Heart right ventricle (tissue), 16 donors: ENCODE results near the gene HADH. TPM values are rescaled to one million over a fixed set of nuclear protein-coding genes. Genes with fewer than 3 reads are reported as not detected.

Source experiments
- ATAC-seq, 8 donors: fragments of 200-7000 bp; cut with Tn5 transposase; one replicate each; pipeline ENCODE4 v1.9.1; 2020; ENCODE audit warnings: mild to moderate bottlenecking in 8 of 8, moderate library complexity in 8 of 8, moderate number of reproducible peaks in 1 of 8
- DNase-seq, 2 donors: peaks; one replicate each; pipeline ENCODE4 v3.0.0-alpha.2; 2020
- H3K27ac ChIP-seq, 10 donors: fragments of 200-600 bp; sonication (generic) in 2 of 10; one replicate each; pipeline versions ENCODE4 v1.5.0 to v1.8.0; 2020 to 2022; ENCODE audit warnings: mild to moderate bottlenecking in 3 of 10
- H3K27me3 ChIP-seq, 7 donors: fragments of 200-600 bp; one replicate each; pipeline ENCODE4 v1.8.0; 2021 to 2022; ENCODE audit warnings: mild to moderate bottlenecking in 2 of 7
- H3K36me3 ChIP-seq, 9 donors: fragments of 200-600 bp; sonication (generic) in 1 of 9; one replicate each; pipeline versions ENCODE4 v1.5.0 to v1.8.0; 2020 to 2022; ENCODE audit warnings: mild to moderate bottlenecking in 2 of 9
- H3K4me1 ChIP-seq, 9 donors: fragments of 200-600 bp; sonication (generic) in 1 of 9; one replicate each; pipeline versions ENCODE4 v1.5.0 to v1.8.0; 2020 to 2022; ENCODE audit warnings: mild to moderate bottlenecking in 4 of 9
- H3K4me3 ChIP-seq, 10 donors: fragments of 200-600 bp; sonication (generic) in 2 of 10; one replicate each; pipeline versions ENCODE4 v1.5.0 to v1.8.0; 2020 to 2022; ENCODE audit warnings: mild to moderate bottlenecking in 7 of 10, moderate library complexity in 2 of 10
- H3K9me3 ChIP-seq, 11 donors: fragments of 200-600 bp in 10 of 11; sonication (generic) in 2 of 11; one replicate each; pipeline versions ENCODE4 v1.5.0 to v1.8.0; 2013 to 2022; ENCODE audit warnings: mild to moderate bottlenecking in 2 of 11, control low read depth in 1 of 11, moderate library complexity in 1 of 11
- CTCF ChIP-seq, 9 donors: fragments of 200-600 bp; sonication (generic) in 2 of 9; IDR thresholded peaks; one replicate each; pipeline versions ENCODE4 v1.5.0 to v1.8.0; 2021 to 2022; ENCODE audit warnings: antibody characterized with exemption in 9 of 9, mild to moderate bottlenecking in 5 of 9, moderate library complexity in 1 of 9
- WGBS, 2 donors: extraction: QIAGEN DNeasy Blood & Tissue Kit; methylation state at CpG; one replicate each; pipeline ENCODE4 v1.1.7; 2013; ENCODE audit warnings: inconsistent platforms in 1 of 2; 5-methylcytosine and 5-hydroxymethylcytosine counted together
- intact Hi-C, 10 donors: fragments of 100-400 bp; cut with DNase I; formaldehyde crosslinking; loops; one replicate each; pipeline versions ENCODE4 v1.11.1 to v1.14.2; 2022
- polyA plus RNA-seq, 2 donors: library from polyadenylated mRNA; stranded (reverse); fragments of 200-250 nt; gene quantifications; one replicate each; pipeline ENCODE4 v1.2.3, GENCODE V29; 2013
- total RNA-seq, 10 donors: library from RNA; stranded (reverse); fragmentation: NEBNext Ultra II Directional in 3 of 10; extraction: Animal tissue kit (Norgen Biotek cat#: 25700) in 3 of 10; gene quantifications; one replicate each; pipeline versions ENCODE4 v1.2.1 to v1.2.4, GENCODE V29; 2021 to 2023
- donor health status: Arrhythmogenic right ventricular cardiomyopathy.
- donor health status: ischemic (EF 13 %, LVEDD 7.1; RV severe dilation, severe dysfunction).
- donor health status: healthy with polysubstance abuse.
- donor health status: DM: no; HTN: yes; CAD: no.
- donor health status: DM: no; HTN: no; CAD: no.
- donor health status: ischemic (EF 25% LVEDD 6.9; RV normal size, moderate dysfunction).
- donor health status: ischemic (EF 25% LVEDD 5.7; RV mildly dilated, moderate dysfunction).
- donor health status: healthy.
- donor health status: DM: yes; HTN: yes; CAD: no.
- donor health status: Ischemic cardiomyopathy.
- donor health status: ischemic (EF 35%, LVEDD 5.7; RV mildly dilated, moderate dysfunction).
- donor health status: nonischemic (EF 11% LVEDD 7.7; RV severe dilation, severe dysfunction).
- donor health status: DM: yes; HTN: yes; CAD: no.
- donor health status: PGD.
- donor health status: ischemic (EF 29% LVEDD 5.4; RV normal size, mild dysfunction).
- donor health status: nonischemic (EF 23%, LVEDD 6.1; RV moderate dilation, normal function).

Gene HADH
- total and polyA plus RNA-seq, 12 donors, result 58.2 to 295 (median 235) TPM

GRCh38 chr4:108052558-108053120 lies 63.0 kb downstream of the HADH start:
- no peak for TF ChIP-seq CTCF (IDR thresholded peaks at IDR 0.05)
- H3K27ac ChIP-seq, result no peak overlapping the region
- no peak overlapping the region for H3K4me3 ChIP-seq
- WGBS, 2 donors, result 94 to 96% methylated on average over 2 of the region's 2 CpGs
- peaks cover 0 to 4% (median 0%) of the 10 kb centered on the region in 9 donors for H3K4me1 ChIP-seq
- no peaks in the 10 kb centered on the region for H3K36me3 ChIP-seq
- H3K27me3 ChIP-seq, result no peaks in the 10 kb centered on the region
- no peak for ATAC-seq
- no peaks in the 10 kb centered on the region for H3K9me3 ChIP-seq
- DNase-seq, result no peak
- intact Hi-C loops, result no loop called here

GRCh38 chr4:108053251-108053711 lies 63.6 kb downstream of the HADH start:
- H3K9me3 ChIP-seq, result no peaks in the 10 kb centered on the region
- no peak for ATAC-seq
- no peaks in the 10 kb centered on the region for H3K27me3 ChIP-seq
- TF ChIP-seq CTCF (IDR thresholded peaks at IDR 0.05), result no peak
- H3K36me3 ChIP-seq, result no peaks in the 10 kb centered on the region
- DNase-seq, result no peak
- intact Hi-C loops, result no loop called here
- peaks cover 0 to 4% (median 0%) of the 10 kb centered on the region in 9 donors for H3K4me1 ChIP-seq
- WGBS, 2 donors, result 79 to 81% methylated on average over 1 of the region's 1 CpG
- H3K4me3 ChIP-seq, result no peak overlapping the region
- no peak overlapping the region for H3K27ac ChIP-seq

- no peak for DNase-seq
- H3K36me3 ChIP-seq, result no peaks in the 10 kb centered on the region
- no peaks in the 10 kb centered on the region for H3K9me3 ChIP-seq
- ATAC-seq, result no peak
- 89 to 95% methylated on average over 16 of the region's 16 CpGs for WGBS, 2 donors
- H3K27ac ChIP-seq, result no peak overlapping the region
- H3K27me3 ChIP-seq, result no peaks in the 10 kb centered on the region
- peaks cover 0 to 4% (median 0%) of the 10 kb centered on the region in 9 donors for H3K4me1 ChIP-seq
- H3K4me3 ChIP-seq, result no peak overlapping the region
- TF ChIP-seq CTCF (IDR thresholded peaks at IDR 0.05), result no peak
- intact Hi-C loops, result no loop called here
Measured at GRCh38 chr4:108054025-108054638, 64.4 kb downstream of the HADH start.

GRCh38 chr4:108055787-108056186 lies 66.1 kb downstream of the HADH start:
- H3K4me3 ChIP-seq, result no peak overlapping the region
- ATAC-seq, result no peak
- H3K9me3 ChIP-seq, result no peaks in the 10 kb centered on the region
- peaks cover 0 to 6% (median 0%) of the 10 kb centered on the region in 7 donors for H3K27me3 ChIP-seq
- intact Hi-C loops, result no loop called here
- 88 to 92% methylated on average over 3 of the region's 3 CpGs for WGBS, 2 donors
- H3K36me3 ChIP-seq, result no peaks in the 10 kb centered on the region
- no peaks in the 10 kb centered on the region for H3K4me1 ChIP-seq
- no peak for DNase-seq
- H3K27ac ChIP-seq, result no peak overlapping the region
- no peak for TF ChIP-seq CTCF (IDR thresholded peaks at IDR 0.05)
